HCT116 (cell line): ENCODE measurements around the gene TRMO.

ENCODE experiments used
- CEBPB ChIP-seq: IDR thresholded peaks from 2 replicates; pipeline ENCODE4 v1.6.1; 2012; ENCODE audit warnings: low read depth
- CTCF ChIP-seq, 3 experiments: fragments of 200-600 bp in 1 of 3; sonication (generic) in 1 of 3; IDR thresholded peaks in 2 of 3; conservative IDR thresholded peaks in 1 of 3; 2 replicates each; pipeline ENCODE4 v1.5.1; 2012 to 2017; ENCODE audit warnings: low read depth in 2 of 3, low read length in 2 of 3, antibody characterized with exemption in 1 of 3, borderline replicate concordance in 1 of 3, control low read depth in 1 of 3, mild to moderate bottlenecking in 1 of 3, mixed read lengths in 1 of 3, mixed run types in 1 of 3, moderate library complexity in 1 of 3; ENCODE audit not compliant: insufficient read depth in 1 of 3
- EZH2phosphoT487 ChIP-seq: fragments of 200-600 bp; IDR thresholded peaks from 2 replicates; pipeline ENCODE4 v1.6.1; 2018; ENCODE audit warnings: antibody characterized with exemption, borderline replicate concordance
- MAX ChIP-seq: IDR thresholded peaks from 2 replicates; pipeline ENCODE4 v1.6.1; 2012
- POLR2A ChIP-seq: IDR thresholded peaks from 2 replicates; pipeline ENCODE4 v1.7.0; 2011; ENCODE audit warnings: borderline replicate concordance; ENCODE audit not compliant: insufficient read depth, insufficient read length; ENCODE audit errors: extremely low read depth
- POLR2AphosphoS5 ChIP-seq: IDR thresholded peaks from 2 replicates; pipeline ENCODE4 v1.6.1; 2011; ENCODE audit warnings: mild to moderate bottlenecking, low read depth, low read length, moderate library complexity
- RAD21 ChIP-seq: IDR thresholded peaks from 2 replicates; pipeline ENCODE4 v1.6.1; 2012; ENCODE audit warnings: low read depth, mild to moderate bottlenecking
- REST ChIP-seq: IDR thresholded peaks from 2 replicates; pipeline ENCODE4 v1.6.1; 2012; ENCODE audit warnings: low read depth
- SIN3A ChIP-seq: IDR thresholded peaks from 2 replicates; pipeline ENCODE4 v1.6.1; 2012; ENCODE audit warnings: low read depth
- SRF ChIP-seq: IDR thresholded peaks from 2 replicates; pipeline ENCODE4 v1.6.1; 2012; ENCODE audit warnings: low read depth

- TF ChIP-seq CTCF (IDR thresholded peaks at IDR 0.05 in 2 of 3, conservative IDR thresholded peaks at IDR 0.05 in 1 of 3; ENCODE audit: borderline replicate concordance in 1 of 3, insufficient read depth in 1 of 3, low read depth in 2 of 3, low read length in 2 of 3) (no peak), RAD21 (no peak), POLR2AphosphoS5 (no peak), CEBPB (no peak), REST (no peak), SIN3A (no peak), SRF (no peak), POLR2A (no peak), EZH2phosphoT487 (no peak), MAX (no peak)
Observed at GRCh38 chr9:97930972-97931371, 8.7 kb upstream of the TRMO start.
